Choroid plexus epithelial cell (primary cell): Measurements from ENCODE around the gene FNDC5.
A peak's percentile ranks its signal among the peaks of the same experiment; 100 is the strongest.

ENCODE experiments used
- DNase-seq: peaks from one replicate; pipeline ENCODE4 v3.0.0-alpha.2; 2010; ENCODE audit warnings: low read depth
- H3K4me3 ChIP-seq: 2 replicates; pipeline ENCODE4 v1.5.1; 2011; ENCODE audit warnings: low read depth, mild to moderate bottlenecking, control low read depth, low read length, moderate library complexity
- CTCF ChIP-seq: conservative IDR thresholded peaks from 2 replicates; pipeline ENCODE4 v1.5.1; 2011; ENCODE audit warnings: low read depth, mild to moderate bottlenecking, control low read depth, inconsistent platforms, low read length, moderate library complexity

Gene FNDC5

GRCh38 chr1:32870615-32871363, at the start of gene FNDC5:
FNDC5 (minus strand) TSS chr1:32870912.
- peak within 1 kb of the TSS; percentile 51 for H3K4me3 ChIP-seq
- no peak for TF ChIP-seq CTCF
- no peak for DNase-seq

GRCh38 chr1:32919811-32920733, 49.4 kb upstream of the FNDC5 start:
- DNase-seq, result peak; percentile 64
- TF ChIP-seq CTCF, result no peak

GRCh38 chr1:32918179-32918578, 47.5 kb upstream of the FNDC5 start:
- DNase-seq, result no peak
- TF ChIP-seq CTCF, result no peak
- no peak overlapping the region for H3K4me3 ChIP-seq

More at GRCh38 chr1:32919811-32920733, 49.4 kb upstream of the FNDC5 start:
- no peak overlapping the region for H3K4me3 ChIP-seq

- no peak overlapping the region for H3K4me3 ChIP-seq
- TF ChIP-seq CTCF, result no peak
- DNase-seq, result no peak
Measured at GRCh38 chr1:32917521-32917920, 46.8 kb upstream of the FNDC5 start.

- H3K4me3 ChIP-seq, result no peak overlapping the region
- TF ChIP-seq CTCF, result no peak
- DNase-seq, result peak; percentile 24
Measured at GRCh38 chr1:32915766-32916706, 45.3 kb upstream of the FNDC5 start.

- no peak for DNase-seq
- TF ChIP-seq CTCF, result no peak
- H3K4me3 ChIP-seq, result no peak overlapping the region
Measured at GRCh38 chr1:32910319-32910718, 39.6 kb upstream of the FNDC5 start.
